ENCODE data around the gene CIB2. TPM values are rescaled to one million over a fixed set of nuclear protein-coding genes. Genes with fewer than 3 reads are reported as not detected.

The CIB2 gene
- total and polyA plus RNA-seq, 11 donors: 3.3 to 18.5 (median 9.1) TPM

DNA sequence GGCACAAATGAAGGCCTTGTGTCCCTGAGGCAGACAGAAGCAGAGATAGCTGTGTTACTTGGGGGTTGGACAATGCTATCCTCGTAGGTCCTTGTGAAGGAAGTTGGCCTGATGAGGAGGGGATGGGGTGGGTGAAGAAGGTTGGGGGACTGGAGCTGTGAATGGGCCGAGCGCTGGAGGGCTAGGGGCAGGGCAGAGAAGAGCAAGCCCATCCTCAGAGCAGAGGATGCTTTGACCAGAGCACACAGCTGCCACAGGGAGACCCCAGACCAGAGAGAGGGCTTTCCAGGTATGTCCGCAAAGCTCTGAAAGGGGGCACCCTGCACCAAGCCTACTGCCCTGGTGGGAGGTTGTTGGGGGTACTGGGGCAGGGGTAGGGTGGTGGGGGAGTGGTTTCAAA, 48.1 kb downstream of the CIB2 start:
- intact Hi-C loops (cut with DNase I): no loop called here
- H3K27me3 ChIP-seq: no peaks in the 10 kb centered on the region
- H3K27ac ChIP-seq: peak overlapping the region in 1 of 12 donors; percentile 66
- H3K4me3 ChIP-seq: no peak overlapping the region
- DNase-seq: no peak
- H3K36me3 ChIP-seq: no peaks in the 10 kb centered on the region
- peaks cover 0 to 39% (median 4%) of the 10 kb centered on the region in 12 donors for H3K4me1 ChIP-seq
- TF ChIP-seq, protein P1, sequence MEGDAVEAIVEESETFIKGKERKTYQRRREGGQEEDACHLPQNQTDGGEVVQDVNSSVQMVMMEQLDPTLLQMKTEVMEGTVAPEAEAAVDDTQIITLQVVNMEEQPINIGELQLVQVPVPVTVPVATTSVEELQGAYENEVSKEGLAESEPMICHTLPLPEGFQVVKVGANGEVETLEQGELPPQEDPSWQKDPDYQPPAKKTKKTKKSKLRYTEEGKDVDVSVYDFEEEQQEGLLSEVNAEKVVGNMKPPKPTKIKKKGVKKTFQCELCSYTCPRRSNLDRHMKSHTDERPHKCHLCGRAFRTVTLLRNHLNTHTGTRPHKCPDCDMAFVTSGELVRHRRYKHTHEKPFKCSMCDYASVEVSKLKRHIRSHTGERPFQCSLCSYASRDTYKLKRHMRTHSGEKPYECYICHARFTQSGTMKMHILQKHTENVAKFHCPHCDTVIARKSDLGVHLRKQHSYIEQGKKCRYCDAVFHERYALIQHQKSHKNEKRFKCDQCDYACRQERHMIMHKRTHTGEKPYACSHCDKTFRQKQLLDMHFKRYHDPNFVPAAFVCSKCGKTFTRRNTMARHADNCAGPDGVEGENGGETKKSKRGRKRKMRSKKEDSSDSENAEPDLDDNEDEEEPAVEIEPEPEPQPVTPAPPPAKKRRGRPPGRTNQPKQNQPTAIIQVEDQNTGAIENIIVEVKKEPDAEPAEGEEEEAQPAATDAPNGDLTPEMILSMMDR (IDR thresholded peaks at IDR 0.05): no peak
- TF ChIP-seq POLR2A (IDR thresholded peaks at IDR 0.05): no peak
- no peak for ATAC-seq
- no peaks in the 10 kb centered on the region for H3K9me3 ChIP-seq
- WGBS, 4 donors: 88 to 99% (median 92%) methylated on average over 4 of the region's 4 CpGs

DNA sequence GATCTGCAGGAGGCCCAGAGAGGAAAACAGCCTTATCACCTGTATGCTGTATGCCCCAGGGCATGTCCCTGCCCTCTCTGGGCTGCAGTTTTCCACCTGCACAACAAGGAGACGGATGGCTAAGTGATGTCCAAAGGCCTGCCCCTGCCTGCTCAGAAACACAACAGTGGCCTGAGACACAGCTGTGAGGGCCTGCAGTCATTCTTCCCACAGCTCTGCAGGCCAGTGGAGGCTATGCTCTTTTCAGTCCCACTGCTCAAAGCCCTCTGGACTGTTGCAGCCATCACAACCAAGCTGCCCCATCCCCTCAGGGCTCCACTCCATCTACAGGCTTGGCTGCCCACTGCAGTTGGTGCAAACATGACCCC, 48.5 kb downstream of the CIB2 start:
- no peaks in the 10 kb centered on the region for H3K36me3 ChIP-seq
- DNase-seq (no peak), ATAC-seq (peak in 1 of 4 donors; percentile 9)
- H3K27me3 ChIP-seq: no peaks in the 10 kb centered on the region
- H3K4me3 ChIP-seq: no peak overlapping the region
- no peaks in the 10 kb centered on the region for H3K9me3 ChIP-seq
- WGBS, 4 donors: 89 to 100% (median 97%) methylated on average over 1 of the region's 1 CpG; no CpG with 5 or more reads in 1 of the 4 donors
- TF ChIP-seq, protein P1 (IDR thresholded peaks at IDR 0.05): no peak
- TF ChIP-seq POLR2A (IDR thresholded peaks at IDR 0.05): no peak
- peak overlapping the region in 1 of 12 donors; percentile 66 for H3K27ac ChIP-seq
- H3K4me1 ChIP-seq: peaks cover 0 to 35% (median 7%) of the 10 kb centered on the region in 12 donors
- intact Hi-C loops (cut with DNase I): no loop called here

DNA sequence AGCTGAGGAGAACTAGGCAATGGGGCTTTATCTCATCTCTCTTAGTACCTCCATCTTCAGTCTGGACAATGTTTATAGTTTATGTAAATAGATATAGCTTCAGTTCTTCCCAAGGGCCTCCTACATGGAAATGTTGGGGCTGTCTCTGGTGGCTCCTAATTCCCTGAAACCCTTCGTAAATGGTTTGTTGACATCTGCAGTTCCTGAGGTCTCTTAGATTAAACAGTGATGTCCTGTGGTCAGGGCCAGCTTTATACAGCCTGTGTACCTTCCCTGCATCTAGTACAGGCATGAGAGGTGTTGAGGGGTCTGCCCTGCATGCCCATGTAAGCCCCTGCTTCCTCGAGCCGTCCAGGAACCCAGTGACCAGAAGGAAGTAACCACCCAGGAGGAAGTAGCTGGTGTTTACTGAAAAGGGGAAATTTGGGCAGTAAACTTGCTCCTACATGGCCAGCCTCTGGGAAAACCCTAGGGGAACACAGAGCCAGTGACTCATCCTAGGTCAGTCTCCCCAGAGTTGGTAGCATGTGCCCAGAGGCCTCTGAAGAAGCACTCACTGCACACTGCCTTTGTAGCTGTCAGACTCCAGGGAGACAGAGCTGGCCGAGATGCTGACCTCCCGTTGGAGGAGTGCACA, 49.0 kb downstream of the CIB2 start:
- peak in 1 of 5 donors; percentile 37 for DNase-seq
- H3K4me3 ChIP-seq: no peak overlapping the region
- TF ChIP-seq, protein P1 (IDR thresholded peaks at IDR 0.05): no peak
- no peak for TF ChIP-seq POLR2A (IDR thresholded peaks at IDR 0.05)
- H3K36me3 ChIP-seq: no peaks in the 10 kb centered on the region
- H3K9me3 ChIP-seq: no peaks in the 10 kb centered on the region
- no peaks in the 10 kb centered on the region for H3K27me3 ChIP-seq
- peak in 3 of 4 donors; percentile 37 to 69 (median 48) for ATAC-seq
- peak overlapping the region in 1 of 12 donors; percentile 66 for H3K27ac ChIP-seq
- intact Hi-C loops (cut with DNase I): no loop called here
- peaks cover 0 to 31% (median 8%) of the 10 kb centered on the region in 12 donors for H3K4me1 ChIP-seq
- 75 to 83% (median 80%) methylated on average over 5 of the region's 5 CpGs for WGBS, 4 donors

DNA sequence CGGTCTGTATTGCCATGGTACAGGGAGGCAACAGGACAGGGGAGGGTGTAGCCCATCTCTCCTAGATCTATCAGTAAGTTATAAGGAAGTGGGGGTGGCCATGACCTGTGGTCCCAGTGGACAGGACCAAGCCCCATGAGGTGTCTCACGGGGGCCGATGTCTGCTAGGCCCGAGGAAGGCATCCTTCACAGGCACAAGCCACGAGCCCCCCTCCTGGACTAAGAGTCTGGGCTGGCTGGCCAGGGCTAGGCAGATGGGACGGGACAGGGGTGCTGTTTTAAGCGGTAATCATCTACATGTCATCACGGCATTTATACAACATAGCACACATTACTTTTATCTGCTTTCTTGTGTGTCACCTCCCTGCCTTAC, 51.2 kb downstream of the CIB2 start:
- peaks cover 0 to 49% (median 24%) of the 10 kb centered on the region in 12 donors for H3K4me1 ChIP-seq
- DNase-seq (no peak), ATAC-seq (no peak)
- intact Hi-C loops (cut with DNase I): no loop called here
- H3K27me3 ChIP-seq: no peaks in the 10 kb centered on the region
- WGBS, 4 donors: 92 to 95% (median 94%) methylated on average over 6 to 8 of the region's 8 CpGs
- TF ChIP-seq, protein P1 (IDR thresholded peaks at IDR 0.05): no peak
- H3K4me3 ChIP-seq: no peak overlapping the region
- H3K9me3 ChIP-seq: no peaks in the 10 kb centered on the region
- H3K27ac ChIP-seq: no peak overlapping the region
- H3K36me3 ChIP-seq: no peaks in the 10 kb centered on the region

Measured in heart left ventricle (tissue), 16 donors.